Small intestine (tissue), 7 donors: Measurements from ENCODE around the gene FAHD1. TPM values are rescaled to one million over a fixed set of nuclear protein-coding genes. Genes with fewer than 3 reads are reported as not detected.
"Not testable (repeated sequence)": the region's sequence is repeated elsewhere in the genome, so short reads cannot be mapped to it uniquely, and the experiment has no call there.

Source experiments
- DNase-seq, 2 donors: peaks; one replicate each; pipeline versions ENCODE4 v3.0.0 to v3.0.0-alpha.2; 2013
- FAIRE-seq: peaks from 2 replicates; lab custom pipeline; 2012; peaks lifted over from hg19 to GRCh38; lab: Jason Lieb, UNC
- H3K27ac ChIP-seq, 3 donors: one replicate each; pipeline ENCODE4 v1.5.1; 2013; ENCODE audit warnings: low read length in 2 of 3, mild to moderate bottlenecking in 2 of 3, control low read depth in 1 of 3, inconsistent platforms in 1 of 3, low read depth in 1 of 3, moderate library complexity in 1 of 3
- H3K27me3 ChIP-seq, 3 donors: one replicate each; pipeline ENCODE4 v1.6.1; 2013; ENCODE audit warnings: low read length in 3 of 3, inconsistent platforms in 1 of 3; ENCODE audit not compliant: control insufficient read depth in 3 of 3, insufficient read depth in 3 of 3
- H3K36me3 ChIP-seq, 3 donors: one replicate each; pipeline ENCODE4 v1.6.1; 2013; ENCODE audit warnings: low read length in 3 of 3, inconsistent platforms in 1 of 3, low read depth in 1 of 3, mild to moderate bottlenecking in 1 of 3, moderate library complexity in 1 of 3; ENCODE audit not compliant: control insufficient read depth in 3 of 3, insufficient read depth in 2 of 3
- H3K4me1 ChIP-seq, 3 donors: one replicate each; pipeline ENCODE4 v1.6.1; 2013; ENCODE audit warnings: low read length in 2 of 3, inconsistent platforms in 1 of 3, low read depth in 1 of 3, mild to moderate bottlenecking in 1 of 3, moderate library complexity in 1 of 3; ENCODE audit not compliant: control insufficient read depth in 3 of 3, insufficient read depth in 2 of 3
- H3K4me3 ChIP-seq, 3 donors: one replicate each; pipeline ENCODE4 v1.5.1; 2013; ENCODE audit warnings: low read length in 3 of 3, control low read depth in 1 of 3, inconsistent platforms in 1 of 3, low read depth in 1 of 3, mild to moderate bottlenecking in 1 of 3, moderate library complexity in 1 of 3
- H3K9me3 ChIP-seq, 2 donors: one replicate each; pipeline ENCODE4 v1.6.1; 2013; ENCODE audit warnings: low read depth in 1 of 2, low read length in 1 of 2; ENCODE audit not compliant: control insufficient read depth in 2 of 2, insufficient read depth in 1 of 2
- WGBS, 3 donors: extraction: QIAGEN DNeasy Blood & Tissue Kit; methylation state at CpG; one replicate each; pipeline ENCODE4 v1.1.7; 2013; 5-methylcytosine and 5-hydroxymethylcytosine counted together
- polyA plus RNA-seq, 4 donors: library from polyadenylated mRNA; stranded (reverse) in 3 of 4; unstranded in 1 of 4; fragments of 200-250 nt in 3 of 4; fragments of 120-200 nt in 1 of 4; gene quantifications; one replicate each; pipeline versions ENCODE4 v1.2.1 to v1.2.3, GENCODE V29; 2013
- donor health status: healthy with polysubstance abuse.
- donor health status: control.
- donor health status: control.
- donor health status: Bipolar disorder and iron deficiency.
- donor health status: healthy.

The FAHD1 gene
- polyA plus RNA-seq, 4 donors: 55.1 to 181 (median 76.7) TPM

DNA sequence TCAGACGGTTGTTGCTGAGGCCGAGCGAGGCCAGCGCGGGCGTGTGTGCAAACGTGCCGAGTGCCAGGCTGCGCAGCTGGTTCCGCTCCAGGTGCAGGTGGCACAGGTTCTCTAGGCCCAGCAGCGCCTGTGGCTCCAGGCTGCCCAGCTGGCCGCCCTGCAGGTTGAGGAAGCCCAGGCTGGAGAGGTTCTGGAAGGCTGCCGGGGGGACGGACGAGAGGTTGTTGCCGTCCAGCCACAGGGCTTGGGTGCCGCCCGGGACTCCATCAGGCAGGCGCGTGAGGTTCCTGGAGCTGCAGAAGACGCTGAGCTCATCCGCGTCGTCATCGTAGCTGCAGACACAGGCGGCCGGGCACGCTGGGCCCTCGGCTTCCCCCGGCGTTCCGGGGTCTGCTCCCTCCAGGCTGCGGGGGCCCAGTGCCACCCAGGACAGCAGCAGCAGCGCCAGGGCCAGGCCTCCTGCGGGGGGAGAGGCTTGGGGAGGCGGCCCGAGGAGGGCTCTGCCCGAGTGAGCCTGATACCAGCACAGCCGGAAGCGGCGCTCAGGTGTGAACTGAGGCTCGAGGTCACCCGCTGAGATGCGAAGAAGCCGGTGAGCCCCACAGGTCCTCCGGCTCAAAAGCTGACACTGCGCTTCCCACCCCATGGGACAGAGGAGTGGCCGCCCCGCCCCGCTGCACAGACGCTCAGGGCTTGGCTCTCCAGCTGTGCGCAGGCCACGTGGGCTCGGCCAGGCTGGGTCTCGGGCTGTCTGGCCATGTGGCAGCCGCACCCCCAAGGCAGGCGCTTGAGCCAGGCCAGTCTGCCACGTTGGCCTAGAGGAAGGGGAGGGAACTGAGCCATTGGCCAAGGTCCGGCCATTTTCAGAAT lies 34.8 kb upstream of the FAHD1 start:
- H3K27me3 ChIP-seq: no peaks in the 10 kb centered on the region
- H3K36me3 ChIP-seq: peaks cover 0 to 54% (median 4%) of the 10 kb centered on the region in 3 donors
- 88 to 92% (median 91%) methylated on average over 57 to 59 of the region's 59 CpGs for WGBS, 3 donors
- H3K9me3 ChIP-seq: peaks cover 0 to under 1% of the 10 kb centered on the region in 2 donors
- no peak overlapping the region for H3K27ac ChIP-seq
- peaks cover 0 to 22% (median 0%) of the 10 kb centered on the region in 3 donors for H3K4me1 ChIP-seq
- no peak for FAIRE-seq
- no peak overlapping the region for H3K4me3 ChIP-seq
- DNase-seq: no peak

DNA sequence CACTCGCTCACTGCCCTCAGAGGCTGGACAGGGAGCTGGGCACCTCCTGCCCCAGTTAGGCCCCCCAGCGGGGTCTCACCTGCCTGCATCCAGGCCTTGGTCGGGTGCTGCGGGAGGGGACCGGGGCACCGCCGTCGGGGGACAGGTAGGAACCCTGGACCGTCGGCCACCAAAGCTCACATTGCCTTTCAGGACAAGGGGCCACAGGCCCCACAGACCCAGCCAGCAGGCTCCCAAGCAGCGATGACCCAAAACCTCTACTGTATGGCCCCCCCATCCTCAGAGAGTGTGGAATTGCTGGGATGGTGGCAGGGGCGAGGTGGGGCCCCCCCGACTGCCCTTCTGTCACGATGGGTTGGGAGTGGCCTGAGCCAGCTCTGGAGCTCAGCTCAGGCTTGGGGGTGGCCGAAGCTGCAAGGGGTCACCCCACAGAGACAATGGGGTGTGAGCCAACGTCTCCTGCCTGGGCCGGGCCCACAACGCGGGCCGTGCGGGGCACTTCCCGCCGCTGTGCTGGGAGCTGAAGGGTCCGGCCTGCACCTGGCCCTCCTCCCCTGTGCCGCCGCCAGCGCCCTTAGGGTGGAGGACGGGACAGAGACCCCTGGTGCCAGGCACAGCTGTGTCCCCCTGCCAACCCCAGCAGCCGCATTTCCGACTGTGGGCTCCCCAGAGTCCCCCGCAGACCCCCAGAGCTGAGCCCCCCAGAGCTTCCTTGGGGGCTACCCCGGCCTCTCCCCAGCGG lies 34.0 kb upstream of the FAHD1 start:
- Histone ChIP-seq H3K4me1 (peaks cover 0 to 22% (median 0%) of the 10 kb centered on the region in 3 donors), H3K36me3 (peaks cover 0 to 45% (median 4%) of the 10 kb centered on the region in 3 donors), H3K27me3 (no peaks in the 10 kb centered on the region), H3K9me3 (peaks cover 0 to 8% of the 10 kb centered on the region in 2 donors), H3K4me3 (peak overlapping the region in 1 of 3 donors; percentile 29), H3K27ac (no peak overlapping the region)
- 81 to 88% (median 87%) methylated on average over 25 to 33 of the region's 33 CpGs for WGBS, 3 donors
- no peak for DNase-seq
- no peak for FAIRE-seq

DNA sequence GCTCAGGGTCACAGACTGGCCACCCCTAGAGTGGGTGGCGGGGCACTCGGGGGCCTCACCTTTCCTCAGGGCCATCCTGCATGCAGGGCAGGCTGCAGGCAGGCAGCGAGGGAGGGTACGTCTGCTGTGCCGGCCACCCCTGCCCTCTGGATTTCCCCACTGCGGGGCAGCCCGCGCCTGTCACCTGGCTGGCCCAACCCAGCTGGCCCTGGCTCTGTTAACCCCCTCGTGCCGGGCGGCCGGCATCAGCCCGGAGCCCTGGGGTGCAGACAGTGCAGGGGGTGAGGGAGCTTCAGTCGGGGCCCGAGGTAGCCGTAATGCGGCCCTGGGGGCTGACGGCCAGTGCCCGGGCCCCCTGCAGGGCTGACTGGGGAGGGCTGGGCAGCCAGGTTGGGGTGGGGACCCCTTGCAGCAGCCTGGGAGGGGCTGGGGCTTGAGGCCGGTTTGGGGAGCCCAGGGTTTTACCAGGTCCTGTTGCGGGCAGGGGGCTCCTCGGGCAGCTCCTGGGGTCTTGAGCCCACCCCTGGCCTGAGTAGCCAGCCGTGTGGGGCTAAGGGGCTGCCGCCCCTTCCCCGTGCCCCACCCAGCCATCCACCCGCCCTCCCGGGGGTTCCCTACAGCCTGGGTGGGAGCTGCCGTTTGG lies 33.3 kb upstream of the FAHD1 start, which contains the start of gene IGFALS:
Gene IGFALS (minus strand): TSS at position 128 of the 643 bp plus-strand sequence. CDS start 53 bp downstream, at position 75.
- no peaks in the 10 kb centered on the region for H3K27me3 ChIP-seq
- peaks cover 0 to 38% (median 4%) of the 10 kb centered on the region in 3 donors for H3K36me3 ChIP-seq
- 23 to 55% (median 39%) methylated on average over 21 to 28 of the region's 28 CpGs for WGBS, 3 donors
- H3K9me3 ChIP-seq: peaks cover 0 to 15% of the 10 kb centered on the region in 2 donors
- no peak for FAIRE-seq
- peak within 1 kb of the TSS in 1 of 3 donors; percentile 33 for H3K27ac ChIP-seq
- H3K4me1 ChIP-seq: peaks cover 0 to 22% (median 0%) of the 10 kb centered on the region in 3 donors
- peak within 1 kb of the TSS in 1 of 3 donors; percentile 29 for H3K4me3 ChIP-seq
- DNase-seq: peak in 1 of 2 donors; percentile 48

DNA sequence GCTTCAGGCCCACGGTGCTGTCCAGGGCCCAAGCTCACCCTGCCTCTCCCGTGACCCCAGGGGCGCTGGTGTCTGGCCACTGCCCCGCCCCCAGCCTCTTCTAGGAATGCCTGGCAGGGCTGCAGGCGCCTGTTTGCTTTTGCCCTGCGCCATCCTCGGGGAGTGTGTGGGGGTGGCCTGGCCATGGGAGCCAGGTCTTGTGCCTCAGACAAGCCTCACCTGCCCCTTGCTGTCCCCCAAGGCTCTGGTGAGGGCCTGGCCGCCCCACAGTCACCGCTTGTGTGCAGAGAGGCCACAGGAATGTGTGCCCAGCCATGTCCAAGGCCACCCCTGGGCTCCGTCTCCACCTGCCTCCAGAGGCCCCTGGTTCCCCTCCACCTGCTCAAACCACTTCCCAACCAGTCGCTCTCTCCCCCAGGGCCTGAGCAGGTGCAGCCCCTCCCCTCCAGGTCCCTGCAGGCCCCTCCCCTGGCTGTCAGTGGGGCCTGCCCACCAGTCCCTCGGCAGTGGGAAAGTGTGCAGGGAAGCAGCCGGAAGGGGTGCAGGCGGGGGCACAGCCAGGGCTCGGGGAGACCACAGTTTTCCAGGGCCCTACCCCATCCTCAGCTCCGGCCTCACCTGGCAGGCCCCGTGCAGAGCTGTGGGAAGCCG lies 32.7 kb upstream of the FAHD1 start:
- FAIRE-seq (no peak), DNase-seq (peak in 1 of 2 donors; percentile 57)
- H3K27me3 ChIP-seq: no peaks in the 10 kb centered on the region
- H3K9me3 ChIP-seq: peaks cover 0 to 21% of the 10 kb centered on the region in 2 donors
- peak overlapping the region in 1 of 3 donors; percentile 33 for H3K27ac ChIP-seq
- H3K4me1 ChIP-seq: peaks cover 0 to 22% (median 0%) of the 10 kb centered on the region in 3 donors
- WGBS, 3 donors: 18 to 52% (median 33%) methylated on average over 15 to 18 of the region's 18 CpGs
- peaks cover 0 to 32% (median 4%) of the 10 kb centered on the region in 3 donors for H3K36me3 ChIP-seq
- peak overlapping the region in 1 of 3 donors; percentile 29 for H3K4me3 ChIP-seq

DNA sequence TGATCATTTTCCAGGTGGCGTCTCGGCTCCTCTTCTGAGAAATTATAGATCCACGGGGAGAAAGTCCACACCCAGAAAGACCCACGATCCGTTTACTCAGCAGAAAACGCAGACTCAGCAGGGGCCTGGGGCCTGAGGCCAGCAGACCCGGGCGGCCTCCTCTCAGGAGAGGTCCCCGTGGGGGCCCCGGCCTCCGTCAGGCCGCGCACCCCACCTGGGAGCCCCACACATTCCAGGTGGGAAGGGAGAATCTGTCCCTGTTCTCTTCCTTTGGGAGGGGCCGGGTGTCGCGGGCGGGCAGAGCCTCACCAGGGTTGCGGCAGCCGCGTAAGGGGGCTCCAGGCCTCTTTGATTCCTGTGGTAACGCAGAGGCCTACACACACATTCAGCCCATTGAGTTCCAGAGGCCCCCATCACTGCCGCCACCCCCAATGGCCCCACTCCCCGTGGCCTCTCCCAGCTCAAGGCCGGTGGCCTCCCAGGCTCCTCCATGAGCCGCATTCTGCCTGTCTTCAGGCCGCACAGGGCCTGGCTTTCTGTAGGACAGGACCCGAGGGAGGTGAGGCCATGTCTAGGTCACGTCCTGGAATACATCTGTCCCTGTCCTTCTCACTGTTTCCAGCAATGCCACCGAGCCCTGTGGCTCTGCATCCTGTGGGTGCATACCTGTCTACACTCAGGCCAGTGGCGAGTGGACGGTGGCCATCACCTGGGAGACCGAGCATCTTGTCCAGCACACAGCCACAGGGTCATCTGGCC lies 31.9 kb upstream of the FAHD1 start:
- Histone ChIP-seq H3K9me3 (peaks cover 0 to 27% of the 10 kb centered on the region in 2 donors), H3K27me3 (no peaks in the 10 kb centered on the region), H3K4me1 (peaks cover 0 to 22% (median 0%) of the 10 kb centered on the region in 3 donors), H3K27ac (peak overlapping the region in 1 of 3 donors; percentile 48), H3K36me3 (peaks cover 0 to 25% (median 4%) of the 10 kb centered on the region in 3 donors), H3K4me3 (peak overlapping the region in 1 of 3 donors; percentile 29)
- peak in 1 of 2 donors; percentile 40 for DNase-seq
- WGBS, 3 donors: 63 to 79% (median 66%) methylated on average over 21 to 32 of the region's 32 CpGs
- no peak for FAIRE-seq

DNA sequence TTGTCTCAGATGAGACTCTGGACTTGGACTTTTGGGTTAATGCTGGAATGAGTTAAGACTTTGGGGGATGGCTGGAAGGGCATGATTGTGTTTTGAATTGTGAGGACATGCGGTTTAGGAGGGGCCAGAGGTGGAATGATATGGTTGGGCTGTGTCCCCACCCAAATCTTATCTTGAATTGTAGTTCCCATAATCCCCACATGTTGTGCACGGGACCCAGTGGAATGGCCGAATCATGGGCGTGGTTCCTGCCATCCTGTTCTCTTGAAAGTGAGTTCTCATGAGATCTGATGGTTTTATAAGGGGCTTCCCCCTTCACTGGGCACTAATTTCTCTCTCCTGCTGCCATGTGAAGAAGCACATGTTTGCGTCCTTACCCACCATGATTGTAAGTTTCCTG lies 27.7 kb upstream of the FAHD1 start:
- H3K4me1 ChIP-seq: peaks cover 0 to 13% (median 0%) of the 10 kb centered on the region in 3 donors
- not testable (repeated sequence) for H3K27ac ChIP-seq, FAIRE-seq, DNase-seq, H3K4me3 ChIP-seq, H3K36me3 ChIP-seq, H3K27me3 ChIP-seq
- WGBS, 3 donors: 62 to 87% (median 74%) methylated on average over 5 of the region's 5 CpGs
- peaks cover 0 to 27% of the 10 kb centered on the region in 2 donors for H3K9me3 ChIP-seq

GRCh38 chr16:1800701-1801100 lies 26.3 kb upstream of the FAHD1 start:
- DNase-seq: no peak
- Histone ChIP-seq H3K36me3 (peaks cover 0 to 11% (median 0%) of the 10 kb centered on the region in 3 donors), H3K4me1 (no peaks in the 10 kb centered on the region), H3K9me3 (peaks cover 0 to 27% of the 10 kb centered on the region in 2 donors), H3K27ac (no peak overlapping the region), H3K4me3 (no peak overlapping the region), H3K27me3 (no peaks in the 10 kb centered on the region)
- FAIRE-seq: no peak
- 81 to 84% (median 82%) methylated on average over 10 of the region's 10 CpGs for WGBS, 3 donors
